ENCODE data around the gene FBXO10.

DNA sequence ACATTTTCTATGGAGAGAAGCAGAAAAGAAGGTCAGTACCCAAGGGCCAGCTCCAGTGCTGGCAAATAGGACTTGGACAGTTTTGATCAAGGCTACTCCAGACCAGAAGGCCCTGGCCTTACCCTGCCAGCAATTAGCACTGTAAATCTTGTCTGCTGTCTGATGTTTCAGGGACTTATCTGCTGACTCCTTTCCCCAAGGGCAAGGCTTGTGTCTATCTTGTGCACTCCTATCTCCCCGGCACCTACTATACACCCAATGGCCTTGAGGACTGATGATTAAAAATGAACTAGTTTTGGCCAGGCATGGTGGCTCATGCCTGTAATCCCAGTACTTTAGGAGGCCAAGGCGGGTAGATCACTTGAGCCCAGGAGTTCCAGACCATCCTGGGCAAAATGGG, 53.2 kb downstream of the FBXO10 start:
- TF ChIP-seq, protein P1, sequence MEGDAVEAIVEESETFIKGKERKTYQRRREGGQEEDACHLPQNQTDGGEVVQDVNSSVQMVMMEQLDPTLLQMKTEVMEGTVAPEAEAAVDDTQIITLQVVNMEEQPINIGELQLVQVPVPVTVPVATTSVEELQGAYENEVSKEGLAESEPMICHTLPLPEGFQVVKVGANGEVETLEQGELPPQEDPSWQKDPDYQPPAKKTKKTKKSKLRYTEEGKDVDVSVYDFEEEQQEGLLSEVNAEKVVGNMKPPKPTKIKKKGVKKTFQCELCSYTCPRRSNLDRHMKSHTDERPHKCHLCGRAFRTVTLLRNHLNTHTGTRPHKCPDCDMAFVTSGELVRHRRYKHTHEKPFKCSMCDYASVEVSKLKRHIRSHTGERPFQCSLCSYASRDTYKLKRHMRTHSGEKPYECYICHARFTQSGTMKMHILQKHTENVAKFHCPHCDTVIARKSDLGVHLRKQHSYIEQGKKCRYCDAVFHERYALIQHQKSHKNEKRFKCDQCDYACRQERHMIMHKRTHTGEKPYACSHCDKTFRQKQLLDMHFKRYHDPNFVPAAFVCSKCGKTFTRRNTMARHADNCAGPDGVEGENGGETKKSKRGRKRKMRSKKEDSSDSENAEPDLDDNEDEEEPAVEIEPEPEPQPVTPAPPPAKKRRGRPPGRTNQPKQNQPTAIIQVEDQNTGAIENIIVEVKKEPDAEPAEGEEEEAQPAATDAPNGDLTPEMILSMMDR (IDR thresholded peaks at IDR 0.05) = no peak
- TF ChIP-seq POLR2A (IDR thresholded peaks at IDR 0.05) = no peak

Data from thyroid gland (tissue), 4 donors.